Measurements from ENCODE around the gene PTPRC.

The PTPRC gene

DNA sequence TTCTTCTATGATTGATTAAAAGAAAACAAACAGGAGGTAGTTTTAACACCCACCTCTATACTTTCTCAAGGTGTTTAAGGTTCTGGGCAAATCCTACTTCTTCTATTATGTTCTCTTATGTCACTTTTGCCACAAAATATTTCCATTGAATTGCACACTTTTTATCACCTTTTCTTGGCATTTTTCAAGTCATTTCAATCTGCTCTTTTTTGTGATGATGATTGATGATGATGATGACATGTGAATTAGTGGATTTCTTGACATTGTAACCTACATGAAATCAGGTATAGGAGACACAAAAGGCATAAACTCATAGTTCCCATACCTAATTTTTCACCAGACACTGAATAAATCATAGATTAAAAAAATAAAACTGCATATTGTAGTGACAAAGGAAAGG, 4.1 kb downstream of the PTPRC start:
- Histone ChIP-seq H3K9me3 (replicated peaks in 1 of 11) (peaks cover 0 to 11% (median 0%) of the 10 kb centered on the region in 11 experiments; a peak in 4 of 22 replicates), H3K27me3 (no peaks in the 10 kb centered on the region), H3K4me3 (peak overlapping the region in 2 of 10 experiments; percentile 69 to 80; a peak in 5 of 20 replicates), H3K9ac (peak overlapping the region in 2 of 11 experiments; percentile 92 to 94; a peak in 4 of 22 replicates), H3K4me2 (peak overlapping the region in 3 of 11 experiments; percentile 78 to 92 (median 89); a peak in 5 of 22 replicates), H3K36me3 (peaks cover 0 to 65% (median 0%) of the 10 kb centered on the region in 11 experiments; a peak in 6 of 22 replicates), H4K20me1 (peaks cover 0 to 68% (median 0%) of the 10 kb centered on the region in 11 experiments; a peak in 4 of 22 replicates), H3K27ac (no peak overlapping the region; a peak in 1 of 22 replicates), H3K4me1 (peaks cover 4 to 67% (median 15%) of the 10 kb centered on the region in 10 experiments; a peak in 18 of 20 replicates)
- no peak for TF ChIP-seq Cebpa-rat (IDR thresholded peaks at IDR 0.05)

- peaks cover 0 to 73% (median 0%) of the 10 kb centered on the region in 11 experiments; a peak in 6 of 22 replicates for H3K36me3 ChIP-seq
- peak overlapping the region in 2 of 10 experiments; percentile 69 to 80; a peak in 4 of 20 replicates for H3K4me3 ChIP-seq
- H3K4me1 ChIP-seq, result peaks cover 4 to 69% (median 8%) of the 10 kb centered on the region in 10 experiments; a peak in 18 of 20 replicates
- H3K4me2 ChIP-seq, result peak overlapping the region in 3 of 11 experiments; percentile 78 to 92 (median 89); a peak in 6 of 22 replicates
- peaks cover 0 to 76% (median 0%) of the 10 kb centered on the region in 11 experiments; a peak in 4 of 22 replicates for H4K20me1 ChIP-seq
- peaks cover 0 to 11% (median 0%) of the 10 kb centered on the region in 11 experiments; a peak in 4 of 22 replicates for H3K9me3 ChIP-seq (replicated peaks in 1 of 11)
- H3K27ac ChIP-seq, result no peak overlapping the region
- TF ChIP-seq Cebpa-rat (IDR thresholded peaks at IDR 0.05), result no peak
- H3K27me3 ChIP-seq, result no peaks in the 10 kb centered on the region
- peak overlapping the region in 1 of 11 experiments; percentile 94; a peak in 1 of 22 replicates for H3K9ac ChIP-seq
These were observed 5.0 kb downstream of the PTPRC start for GRCh38 chr1:198643808-198644207.

DNA sequence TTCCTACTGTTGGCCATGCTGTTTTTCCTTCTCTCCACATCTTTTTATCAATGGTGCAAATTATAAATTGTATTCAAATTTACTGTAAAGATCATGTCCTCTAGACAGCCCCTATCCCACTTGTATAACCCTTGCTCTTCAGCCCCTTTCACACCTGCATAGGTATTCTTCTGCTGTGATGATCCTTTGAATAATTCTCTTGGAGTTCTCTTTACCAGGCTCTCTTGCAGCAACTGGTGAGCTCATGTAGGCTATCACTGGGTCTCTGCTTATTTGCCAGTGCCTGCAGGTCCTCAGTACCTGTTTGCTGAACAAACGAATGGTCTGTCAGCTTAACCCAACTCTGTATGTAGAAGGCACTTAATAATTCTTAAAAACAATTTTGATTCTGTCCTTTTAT, 8.2 kb downstream of the PTPRC start:
- H3K27ac ChIP-seq, result no peak overlapping the region
- peaks cover 7 to 100% (median 11%) of the 10 kb centered on the region in 10 experiments for H3K4me1 ChIP-seq
- peaks cover 0 to 83% (median 0%) of the 10 kb centered on the region in 11 experiments; a peak in 7 of 22 replicates for H3K36me3 ChIP-seq
- H3K4me2 ChIP-seq, result peak overlapping the region in 2 of 11 experiments; percentile 56 to 67; a peak in 4 of 22 replicates
- H3K9ac ChIP-seq, result no peak overlapping the region
- H3K9me3 ChIP-seq (replicated peaks in 1 of 11), result peaks cover 0 to 15% (median 0%) of the 10 kb centered on the region in 11 experiments; a peak in 8 of 22 replicates
- no peaks in the 10 kb centered on the region for H3K27me3 ChIP-seq
- H4K20me1 ChIP-seq, result peaks cover 0 to 95% (median 0%) of the 10 kb centered on the region in 11 experiments; a peak in 4 of 22 replicates
- H3K4me3 ChIP-seq, result no peak overlapping the region
- TF ChIP-seq Cebpa-rat (IDR thresholded peaks at IDR 0.05), result no peak

GRCh38 chr1:198648592-198648991, 9.8 kb downstream of the PTPRC start:
- Histone ChIP-seq H3K9me3 (replicated peaks in 1 of 11) (peaks cover 0 to 15% (median 0%) of the 10 kb centered on the region in 11 experiments; a peak in 8 of 22 replicates), H3K4me2 (peak overlapping the region in 2 of 11 experiments; percentile 54 to 74; a peak in 4 of 22 replicates), H3K9ac (no peak overlapping the region), H3K36me3 (peaks cover 0 to 82% (median 0%) of the 10 kb centered on the region in 11 experiments; a peak in 7 of 22 replicates), H3K4me3 (no peak overlapping the region), H3K27ac (no peak overlapping the region), H3K4me1 (peaks cover 8 to 98% (median 17%) of the 10 kb centered on the region in 10 experiments), H3K27me3 (no peaks in the 10 kb centered on the region), H4K20me1 (peaks cover 0 to 82% (median 0%) of the 10 kb centered on the region in 11 experiments; a peak in 4 of 22 replicates)
- no peak for TF ChIP-seq Cebpa-rat (IDR thresholded peaks at IDR 0.05)

DNA sequence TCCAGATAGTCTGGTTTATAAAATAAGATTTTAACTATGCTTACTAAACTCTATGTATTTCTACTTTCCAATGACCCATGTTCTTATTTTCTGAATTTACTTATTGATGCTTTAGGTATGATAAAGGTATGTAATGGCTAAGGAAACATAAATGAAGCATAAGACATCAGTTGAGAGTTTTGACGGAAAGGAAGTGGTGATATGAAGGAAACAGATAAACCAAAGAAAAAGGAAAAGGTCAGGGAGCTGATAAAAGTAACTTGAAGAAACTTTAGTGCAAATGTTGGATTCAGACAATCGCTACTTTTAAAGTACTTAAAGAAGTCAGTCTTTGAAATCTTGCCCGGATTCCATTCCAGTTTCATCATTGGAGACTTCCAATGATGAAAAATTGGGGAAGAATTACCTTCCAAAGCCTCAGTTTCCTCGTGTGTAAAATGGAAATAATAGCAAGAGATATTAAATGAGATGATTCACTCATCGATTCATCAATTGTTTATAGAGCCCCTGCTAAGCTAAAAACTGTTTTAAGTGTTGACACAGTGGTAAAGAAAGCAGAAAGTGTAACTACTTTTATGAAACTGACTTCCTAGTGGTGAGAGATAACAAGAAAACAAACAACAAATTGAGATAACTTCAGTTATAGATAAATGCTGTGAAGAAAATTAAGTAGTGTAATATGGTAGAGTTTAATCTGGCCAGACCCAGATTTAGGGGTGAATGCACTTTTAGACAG, 10.6 kb downstream of the PTPRC start:
- Histone ChIP-seq H3K9ac (no peak overlapping the region), H3K4me2 (peak overlapping the region in 2 of 11 experiments; percentile 74 to 80; a peak in 5 of 22 replicates), H4K20me1 (peaks cover 0 to 74% (median 0%) of the 10 kb centered on the region in 11 experiments; a peak in 4 of 22 replicates), H3K4me3 (no peak overlapping the region), H3K36me3 (peaks cover 0 to 79% (median 0%) of the 10 kb centered on the region in 11 experiments; a peak in 7 of 22 replicates), H3K27me3 (no peaks in the 10 kb centered on the region), H3K9me3 (replicated peaks in 1 of 11) (peaks cover 0 to 15% (median 0%) of the 10 kb centered on the region in 11 experiments; a peak in 8 of 22 replicates), H3K4me1 (peaks cover 8 to 98% (median 17%) of the 10 kb centered on the region in 10 experiments), H3K27ac (peak overlapping the region in 1 of 11 experiments; percentile 59; a peak in 1 of 22 replicates)
- TF ChIP-seq Cebpa-rat (IDR thresholded peaks at IDR 0.05), result no peak

DNA sequence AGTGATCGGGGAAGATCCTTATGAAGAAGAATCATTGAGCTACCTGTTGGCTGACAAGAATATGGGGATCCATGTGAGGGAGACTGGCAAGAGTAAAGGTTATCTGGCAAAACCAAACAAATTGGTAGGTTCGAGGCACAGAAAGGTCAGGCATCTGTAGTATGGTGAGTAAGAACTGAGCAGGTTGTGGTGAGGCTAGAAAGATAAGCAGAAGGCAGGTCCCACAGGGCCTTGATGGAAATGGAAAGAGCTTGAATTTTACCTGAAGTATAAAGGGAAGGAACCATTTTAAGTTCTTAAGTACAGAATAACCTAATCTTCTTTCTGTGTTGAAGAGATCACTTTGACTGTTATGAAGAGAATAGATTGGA, 11.1 kb downstream of the PTPRC start:
- H3K4me2 ChIP-seq, result peak overlapping the region in 5 of 11 experiments; percentile 0 to 80 (median 38); a peak in 6 of 22 replicates
- no peak overlapping the region for H3K9ac ChIP-seq
- peaks cover 0 to 68% (median 0%) of the 10 kb centered on the region in 11 experiments; a peak in 4 of 22 replicates for H4K20me1 ChIP-seq
- H3K4me3 ChIP-seq, result peak overlapping the region in 1 of 10 experiments; percentile 1; a peak in 1 of 20 replicates
- peaks cover 0 to 73% (median 0%) of the 10 kb centered on the region in 11 experiments; a peak in 7 of 22 replicates for H3K36me3 ChIP-seq
- H3K27me3 ChIP-seq, result no peaks in the 10 kb centered on the region
- TF ChIP-seq Cebpa-rat (IDR thresholded peaks at IDR 0.05), result no peak
- H3K9me3 ChIP-seq (replicated peaks in 1 of 11), result peaks cover 0 to 15% (median 0%) of the 10 kb centered on the region in 11 experiments; a peak in 8 of 22 replicates
- H3K27ac ChIP-seq, result peak overlapping the region in 3 of 11 experiments; percentile 25 to 59 (median 31); a peak in 6 of 22 replicates
- peaks cover 8 to 98% (median 17%) of the 10 kb centered on the region in 10 experiments for H3K4me1 ChIP-seq

DNA sequence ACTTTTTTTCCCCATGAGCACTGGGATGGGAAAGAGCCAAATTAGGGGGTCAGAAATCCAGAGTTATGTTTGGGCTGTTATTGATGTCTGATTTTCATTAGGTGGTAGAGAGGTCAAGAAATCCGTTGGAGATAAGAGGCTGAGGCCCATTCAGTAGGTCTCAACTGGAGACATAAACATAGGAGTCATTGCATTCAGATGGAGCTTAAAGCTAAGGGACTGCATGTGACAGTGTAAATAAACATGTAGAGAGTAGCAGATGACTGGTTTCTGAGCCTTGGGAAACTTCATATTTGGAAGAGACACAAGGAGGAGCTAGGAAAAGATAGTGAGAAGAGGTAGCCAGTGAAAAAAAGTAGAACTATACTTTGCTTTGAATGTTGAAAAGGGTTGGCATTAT, 11.7 kb downstream of the PTPRC start:
- Histone ChIP-seq H3K4me3 (peak overlapping the region in 1 of 10 experiments; percentile 1; a peak in 1 of 20 replicates), H3K4me1 (peaks cover 8 to 98% (median 17%) of the 10 kb centered on the region in 10 experiments), H3K9ac (peak overlapping the region in 1 of 11 experiments; percentile 44; a peak in 1 of 22 replicates), H4K20me1 (peaks cover 0 to 63% (median 0%) of the 10 kb centered on the region in 11 experiments; a peak in 4 of 22 replicates), H3K27me3 (no peaks in the 10 kb centered on the region), H3K9me3 (replicated peaks in 1 of 11) (peaks cover 0 to 15% (median 0%) of the 10 kb centered on the region in 11 experiments; a peak in 8 of 22 replicates), H3K36me3 (peaks cover 0 to 68% (median 0%) of the 10 kb centered on the region in 11 experiments; a peak in 7 of 22 replicates), H3K4me2 (peak overlapping the region in 5 of 11 experiments; percentile 0 to 80 (median 38); a peak in 7 of 22 replicates), H3K27ac (peak overlapping the region in 6 of 11 experiments; percentile 11 to 71 (median 30); a peak in 10 of 22 replicates)
- TF ChIP-seq Cebpa-rat (IDR thresholded peaks at IDR 0.05), result no peak

Data from BLaER1 treated with 17β-estradiol and CSF1 and Interleukin-3, amounts not matched to agents 10 nM and 100 nM (cell line).